LoVo (cell line): ENCODE data around the gene ANKS1B.

Source experiments
- DNase-seq: peaks from one replicate; pipeline ENCODE4 v3.0.0-alpha.2; 2016; ENCODE audit warnings: low spot score

Gene ANKS1B

DNA sequence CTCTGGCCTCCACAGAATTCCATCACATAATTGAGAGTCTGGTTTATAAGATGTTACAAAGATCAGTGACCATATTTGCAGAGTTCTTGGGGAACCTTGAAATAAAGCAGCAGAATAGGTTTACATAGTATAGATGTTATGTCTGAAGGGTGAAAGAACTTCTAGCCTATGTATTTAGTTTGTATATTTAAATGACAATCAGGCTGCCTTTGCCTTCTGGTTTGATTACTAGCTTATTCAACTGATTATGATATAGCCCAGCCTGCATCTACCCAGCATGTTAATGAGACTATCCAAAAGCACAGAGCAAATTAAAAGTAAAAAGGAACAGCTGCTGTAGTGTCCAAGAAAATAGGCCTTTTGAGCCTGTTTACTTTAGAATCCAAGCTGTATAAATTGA, 1254.3 kb downstream of the ANKS1B start:
- no peak for DNase-seq

DNA sequence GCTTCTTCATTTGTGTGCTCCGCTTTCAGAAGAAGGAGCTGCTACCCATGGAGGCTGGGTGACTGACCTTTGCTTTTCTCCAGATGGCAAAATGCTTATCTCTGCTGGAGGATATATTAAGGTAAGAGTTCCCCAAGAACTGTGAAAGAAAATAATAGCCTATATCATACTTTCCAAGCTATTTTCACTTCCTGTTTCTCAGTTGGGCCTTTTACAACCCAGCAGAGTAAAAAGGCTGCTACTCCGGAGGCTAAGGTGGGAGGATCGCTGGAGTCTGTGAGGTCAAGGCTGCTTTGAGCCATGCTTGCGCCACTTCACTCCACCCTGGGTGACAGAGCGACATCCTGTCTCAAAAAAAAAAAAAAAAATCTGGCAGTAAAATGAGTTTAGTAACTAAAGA, 1257.5 kb downstream of the ANKS1B start:
- no peak for DNase-seq

DNA sequence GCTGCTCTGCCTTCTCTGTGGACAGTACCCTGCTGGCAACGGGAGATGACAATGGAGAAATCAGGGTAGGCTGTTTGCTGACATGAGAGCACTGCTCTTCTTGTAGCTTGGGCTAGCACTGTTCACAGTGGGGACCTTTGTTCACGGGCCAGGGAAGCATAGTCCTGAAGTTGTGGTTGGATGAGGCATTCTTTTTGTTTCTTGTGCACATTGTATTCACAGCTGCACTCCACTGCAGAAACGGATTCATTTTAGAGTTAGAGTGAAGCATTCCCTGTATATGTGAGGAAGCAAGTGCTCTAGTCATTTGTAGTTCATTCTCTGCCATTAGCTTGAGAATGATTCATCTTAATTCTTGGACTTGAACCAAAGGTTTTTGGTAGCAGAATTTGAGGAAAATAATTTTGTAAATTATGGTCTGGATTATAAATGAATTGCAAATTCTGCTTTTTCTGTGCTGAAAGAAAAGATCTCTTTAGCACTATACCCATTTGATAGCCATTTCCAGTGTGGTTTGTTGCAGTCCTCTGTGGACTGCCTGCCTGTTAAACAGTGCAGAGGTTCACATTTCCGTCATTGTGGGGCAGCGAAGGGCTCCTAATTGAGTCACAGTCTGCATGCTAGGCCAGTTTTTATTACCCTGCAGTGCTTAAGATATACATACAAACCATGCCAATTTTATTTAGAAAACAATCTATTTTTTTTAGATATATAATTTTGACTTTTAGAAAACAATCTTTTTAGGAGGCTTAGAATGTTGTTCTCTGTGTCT, 1259.1 kb downstream of the ANKS1B start:
- peak; percentile 56 for DNase-seq

DNA sequence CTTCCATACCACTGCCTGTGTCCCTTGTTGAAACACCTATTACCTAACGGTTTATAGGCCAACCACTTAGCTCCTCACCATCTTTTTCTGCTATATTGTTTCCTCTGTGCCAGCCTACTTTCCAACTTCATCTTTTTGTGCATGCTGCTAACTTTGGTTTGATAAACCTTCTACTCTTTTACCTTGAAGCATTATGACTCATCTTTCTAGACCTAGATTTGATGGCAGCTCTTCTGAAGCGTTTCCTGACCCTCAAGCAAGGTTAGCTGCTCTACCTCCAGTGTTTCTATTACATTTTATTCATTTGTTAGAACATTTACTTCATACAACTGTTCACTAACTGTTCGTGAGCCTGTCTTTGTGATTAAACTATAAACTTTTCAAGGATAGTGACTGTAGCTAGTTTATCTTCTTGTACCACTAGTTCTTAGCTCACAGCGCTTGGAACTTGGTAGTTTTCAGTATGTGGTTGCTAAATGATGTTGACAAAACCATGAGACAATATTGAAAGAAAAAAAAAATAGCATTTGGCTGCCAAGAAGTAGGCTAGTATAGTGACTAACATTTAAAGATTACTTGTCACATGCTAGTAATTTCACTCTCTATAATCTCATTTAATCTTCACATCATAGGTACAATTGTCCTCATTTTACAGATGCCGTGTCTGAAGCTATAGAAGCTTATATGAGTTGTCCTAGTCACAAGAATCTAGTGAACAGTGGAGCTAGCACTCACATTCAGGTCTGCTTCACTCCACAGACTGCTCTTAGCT, 1260.2 kb downstream of the ANKS1B start:
- no peak for DNase-seq

DNA sequence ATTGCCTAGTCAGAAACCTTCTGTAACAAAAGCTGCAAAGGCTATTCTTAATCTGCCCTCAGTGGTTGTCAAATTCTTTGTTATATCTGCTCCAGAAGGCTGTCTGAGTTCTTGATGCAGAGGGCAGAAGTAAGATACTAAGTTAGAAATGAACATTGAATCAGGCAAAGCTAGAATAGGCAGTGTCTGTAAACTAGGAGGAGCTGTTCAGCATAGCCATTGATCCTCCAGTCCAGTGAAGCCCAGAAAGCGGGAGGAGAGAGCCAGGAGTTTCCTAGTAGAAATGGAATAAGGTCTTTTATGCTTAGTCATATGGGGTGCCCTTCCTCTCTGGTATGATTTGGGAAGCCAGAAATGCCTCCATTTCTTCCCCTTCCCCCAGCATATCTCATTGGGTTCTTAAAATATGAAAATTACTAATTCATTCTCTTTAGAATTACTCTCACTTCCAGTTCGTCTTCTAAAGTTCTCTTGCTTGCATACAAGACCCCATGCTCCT, 1263.5 kb downstream of the ANKS1B start:
- DNase-seq = no peak

DNA sequence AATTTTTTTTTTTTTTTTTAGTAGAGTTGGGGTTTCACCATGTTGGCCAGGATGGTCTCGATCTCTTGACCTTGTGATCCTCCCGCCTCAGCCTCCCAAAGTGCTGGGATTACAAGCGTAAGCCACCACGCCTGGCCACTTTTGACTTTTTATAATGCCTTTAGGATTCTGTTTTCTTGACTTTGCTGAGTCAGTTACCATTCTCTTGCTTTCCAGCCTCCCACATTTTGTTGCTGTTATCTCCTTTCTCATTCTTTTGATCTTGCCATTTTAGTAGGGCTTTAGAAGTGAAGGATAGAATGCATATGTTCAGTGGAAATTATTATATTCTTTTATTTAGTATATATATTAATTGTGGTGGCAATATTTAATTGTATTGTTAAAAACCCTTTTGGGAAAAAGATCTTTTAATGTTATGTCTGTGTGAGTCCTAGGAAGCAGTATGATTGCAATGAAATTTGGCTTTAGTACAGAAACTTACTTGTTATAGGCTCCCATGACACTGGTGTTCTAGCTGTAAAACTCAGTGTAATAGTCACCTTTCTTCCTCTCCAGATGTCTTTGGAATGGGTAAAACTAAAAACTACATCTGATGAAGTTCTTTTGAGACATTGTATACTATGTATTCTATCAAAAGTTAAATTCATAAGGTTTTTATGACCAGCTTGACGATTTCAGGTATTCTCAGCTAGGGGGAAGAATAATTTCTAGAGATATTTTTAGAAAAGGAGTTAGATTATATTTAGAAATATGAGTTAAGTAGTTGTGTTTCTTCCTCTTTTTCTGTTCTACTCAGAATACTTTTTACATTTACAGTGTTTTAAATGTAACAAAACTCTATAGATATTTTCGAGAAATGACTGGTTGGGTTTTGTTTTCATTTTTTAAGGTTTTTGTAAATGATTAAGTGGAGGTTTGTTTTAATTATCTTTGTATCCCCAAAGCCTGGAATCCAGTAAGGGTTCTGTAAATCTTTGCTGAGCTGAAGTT, 1264.9 kb downstream of the ANKS1B start:
- DNase-seq = no peak

DNA sequence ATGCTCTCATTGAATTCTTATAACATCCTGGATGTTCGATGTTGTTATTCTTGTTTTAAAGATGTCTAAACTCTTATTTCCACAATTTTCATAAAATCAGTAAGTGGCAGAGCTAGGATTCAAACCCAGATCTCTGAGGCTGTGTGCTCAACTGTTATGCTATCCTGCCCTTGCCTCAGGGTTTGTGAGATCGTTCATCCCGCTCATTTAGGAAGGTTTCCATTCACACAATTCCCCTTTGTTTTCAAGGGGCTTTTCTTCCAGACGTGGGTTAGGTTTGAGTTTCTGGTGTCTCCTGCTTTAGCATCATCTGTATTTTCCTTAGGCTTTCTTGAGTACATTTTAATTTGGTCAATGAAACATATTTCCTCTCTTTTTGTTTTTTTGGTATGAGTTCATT, 1270.3 kb downstream of the ANKS1B start:
- no peak for DNase-seq

DNA sequence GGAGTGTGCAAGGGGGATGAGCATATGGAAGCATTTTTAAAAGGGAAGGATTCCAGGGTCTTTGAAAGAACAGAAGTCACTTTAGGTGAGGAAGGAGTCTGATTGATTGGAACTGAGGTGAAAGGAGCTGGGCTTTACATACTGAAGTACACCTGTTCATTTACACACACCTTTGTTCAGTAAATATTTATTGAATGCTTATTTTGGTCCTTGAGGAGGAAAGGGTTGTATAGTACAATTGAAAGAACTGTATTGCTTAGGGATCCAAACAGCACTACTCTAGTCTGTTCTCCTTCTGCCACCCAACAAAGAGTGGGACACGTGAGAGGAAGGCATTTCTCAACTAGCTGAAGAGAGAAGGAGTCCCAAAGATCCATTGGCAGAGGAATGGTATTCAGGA, 1275.7 kb downstream of the ANKS1B start:
- DNase-seq = no peak

DNA sequence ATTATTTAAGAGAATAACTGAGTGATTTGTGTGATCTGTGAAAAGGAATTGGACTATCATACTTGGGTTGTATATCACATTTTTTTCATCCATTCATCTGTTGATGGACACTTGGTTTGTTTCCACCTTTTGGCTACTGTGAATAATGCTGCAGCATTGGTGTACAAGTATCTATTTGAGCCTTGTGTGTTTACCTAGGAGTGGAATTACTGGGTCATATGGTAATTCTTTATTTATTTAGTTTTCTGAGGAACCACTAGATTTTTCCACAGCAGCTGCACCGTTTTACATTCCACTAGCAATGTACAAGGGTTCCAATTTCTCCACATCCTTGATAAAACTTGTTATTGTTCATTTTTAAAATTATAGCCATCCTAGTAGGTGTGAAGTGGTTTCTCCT, 1283.6 kb downstream of the ANKS1B start:
- no peak for DNase-seq

DNA sequence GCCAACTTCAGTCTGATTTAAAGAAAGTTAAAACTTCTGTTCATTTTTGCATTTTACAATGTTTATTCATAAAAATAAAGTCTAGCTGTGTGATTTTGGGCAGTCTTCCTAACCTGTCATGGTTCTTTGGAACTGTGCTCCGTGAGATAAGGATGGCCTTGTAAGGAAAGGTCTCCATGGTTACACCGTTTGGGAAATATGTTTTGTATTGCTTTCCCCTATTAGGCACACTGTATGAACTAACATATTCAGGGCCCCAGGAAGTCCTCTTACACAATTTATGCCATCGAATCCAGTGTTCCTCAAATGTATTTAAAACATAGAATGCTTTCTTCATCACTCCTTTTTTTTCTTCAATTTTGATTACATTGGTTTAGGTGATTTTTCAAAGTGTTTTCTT, 1285.2 kb downstream of the ANKS1B start:
- no peak for DNase-seq

DNA sequence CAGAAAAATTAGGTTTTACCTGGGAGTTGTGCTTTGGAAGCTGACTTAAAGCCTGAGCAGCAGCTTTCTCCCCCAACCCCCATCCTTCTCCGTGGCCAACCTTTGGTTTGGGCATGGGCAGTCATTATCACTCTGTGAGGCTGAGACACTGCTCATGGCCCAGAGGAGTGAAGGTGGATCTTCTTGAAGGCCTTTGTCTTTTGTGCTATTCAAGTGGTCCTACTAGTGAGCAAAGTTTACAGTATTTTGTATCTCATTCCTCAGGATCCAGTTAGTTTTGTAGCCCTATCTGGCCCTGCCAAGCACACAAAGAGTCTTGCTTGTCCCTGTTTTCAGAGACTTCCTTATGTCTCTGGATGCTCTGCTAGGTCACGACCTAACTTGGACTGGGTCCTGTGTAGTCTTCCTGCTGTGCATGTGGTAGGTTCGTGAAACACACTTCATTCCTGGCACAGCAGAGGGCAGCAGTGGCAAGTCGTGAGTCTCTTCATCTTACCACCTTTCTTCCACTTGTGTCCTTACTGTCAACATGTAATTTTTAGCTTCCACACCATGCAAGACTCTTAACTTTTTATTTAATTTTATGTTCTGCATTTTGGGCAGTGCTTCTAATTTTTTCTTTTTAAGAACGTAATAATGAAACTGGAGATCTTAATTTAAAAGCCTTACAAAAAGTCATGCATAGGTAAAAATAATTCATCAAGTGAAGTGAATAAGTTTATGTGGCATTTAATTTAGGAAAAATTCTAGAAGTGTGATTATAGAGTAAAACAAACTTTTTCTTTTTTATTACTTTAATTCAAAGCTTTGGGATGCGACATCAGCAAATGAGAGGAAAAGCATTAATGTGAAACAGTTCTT, 1285.9 kb downstream of the ANKS1B start:
- peak; percentile 67 for DNase-seq

DNA sequence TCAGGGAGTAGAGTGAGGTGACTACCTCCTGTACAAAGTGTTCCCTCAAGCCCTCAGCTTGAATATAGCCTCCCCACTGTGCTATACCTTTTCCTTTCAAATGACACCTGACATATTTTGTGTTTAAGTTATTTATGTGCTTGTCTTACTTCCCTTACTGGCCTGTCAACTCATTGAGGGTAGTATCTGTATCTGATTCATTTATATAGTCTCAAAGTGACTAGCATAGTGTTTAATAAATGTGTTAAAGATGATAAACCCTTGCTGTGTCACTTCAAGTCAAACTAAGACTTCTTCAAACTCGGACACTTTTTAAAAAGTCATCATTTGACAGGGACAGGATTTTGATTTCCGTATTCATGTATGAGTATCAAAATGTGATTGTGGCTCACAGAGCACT, 1287.5 kb downstream of the ANKS1B start:
- no peak for DNase-seq

DNA sequence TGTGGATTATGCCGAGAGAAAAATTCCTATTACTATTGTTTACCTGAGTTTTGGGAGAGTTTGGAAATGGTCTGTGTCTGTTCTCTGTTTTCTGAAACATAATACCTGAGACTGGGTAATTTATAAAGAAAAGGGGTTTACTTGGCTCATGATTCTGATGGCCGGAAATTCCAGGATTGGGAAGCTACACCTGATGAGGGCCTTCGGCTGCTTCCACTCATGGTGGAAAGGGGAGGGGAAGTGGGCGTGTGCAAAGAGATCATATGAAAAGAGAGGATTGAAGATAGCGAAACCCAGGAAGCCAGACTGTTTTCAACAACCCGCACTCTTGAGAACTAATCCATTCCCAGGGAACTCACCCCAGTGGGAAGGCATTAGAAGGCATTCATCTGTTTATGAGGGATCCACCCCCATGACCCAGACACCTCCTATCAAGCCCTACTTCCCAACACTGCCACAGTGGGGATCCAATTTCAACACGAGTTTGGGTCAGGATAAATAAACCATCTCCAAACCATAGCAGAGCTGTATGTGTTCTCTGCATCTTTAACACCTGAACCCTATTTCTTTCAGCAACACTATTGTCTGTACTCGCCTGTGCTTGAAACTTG, 1288.6 kb downstream of the ANKS1B start:
- DNase-seq = no peak

DNA sequence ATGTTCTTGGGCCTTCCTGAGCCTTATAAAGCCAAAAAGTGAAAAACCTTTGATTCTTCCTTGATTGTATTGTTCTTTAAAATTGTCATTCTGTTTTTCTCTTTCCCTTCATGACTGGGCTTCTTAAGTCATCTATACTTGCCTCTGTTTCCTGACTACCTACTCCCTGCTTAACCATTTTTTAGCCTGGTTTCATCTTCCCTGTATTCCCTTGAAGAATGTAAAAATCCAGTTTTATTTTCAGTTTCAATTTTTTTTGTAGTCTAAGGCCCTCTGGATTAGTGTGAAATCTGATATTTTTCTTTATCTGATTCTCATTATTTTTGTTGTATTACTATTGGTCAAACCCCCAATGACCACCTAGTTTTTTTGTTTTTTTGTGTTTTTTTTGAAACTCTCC, 1293.4 kb downstream of the ANKS1B start:
- DNase-seq = no peak

DNA sequence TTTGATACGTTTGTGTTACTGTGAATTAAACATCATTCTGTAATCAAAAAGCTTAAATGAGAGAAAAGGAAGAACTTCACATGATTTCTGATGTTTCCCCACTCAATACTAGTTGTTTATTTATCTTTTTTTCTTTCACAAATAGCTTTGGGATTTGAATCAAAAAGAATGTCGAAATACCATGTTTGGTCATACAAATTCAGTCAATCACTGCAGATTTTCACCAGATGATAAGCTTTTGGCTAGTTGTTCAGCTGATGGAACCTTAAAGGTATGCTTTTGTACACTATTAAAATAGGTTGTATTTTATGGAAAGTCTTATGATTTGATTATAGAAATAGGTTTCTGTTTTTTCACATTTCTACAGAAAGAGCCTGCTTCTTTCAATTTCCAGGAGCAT, 1298.1 kb downstream of the ANKS1B start:
- DNase-seq = no peak
